Sigmoid colon (tissue), 7 donors: Measurements from ENCODE around the gene CXCR2. TPM values are rescaled to one million over a fixed set of nuclear protein-coding genes. Genes with fewer than 3 reads are reported as not detected.

Experiments used
- DNase-seq: peaks from one replicate; pipeline ENCODE4 v3.0.0-alpha.2; 2019
- H3K27ac ChIP-seq, 4 donors: fragments of 200-600 bp; sonication (generic); one replicate each; pipeline ENCODE4 v1.5.1; 2016 to 2019; ENCODE audit warnings: mild to moderate bottlenecking in 1 of 4
- H3K27me3 ChIP-seq, 3 donors: fragments of 200-600 bp; sonication (generic); one replicate each; pipeline ENCODE4 v1.5.1; 2019; ENCODE audit warnings: mild to moderate bottlenecking in 1 of 3
- H3K36me3 ChIP-seq, 4 donors: fragments of 200-600 bp; sonication (generic); one replicate each; pipeline ENCODE4 v1.5.1; 2016 to 2019
- H3K4me1 ChIP-seq, 4 donors: fragments of 200-600 bp; sonication (generic); one replicate each; pipeline ENCODE4 v1.5.1; 2017 to 2019
- H3K4me3 ChIP-seq, 4 donors: fragments of 200-600 bp; sonication (generic); one replicate each; pipeline ENCODE4 v1.5.1; 2017 to 2019; ENCODE audit warnings: mild to moderate bottlenecking in 2 of 4, moderate library complexity in 1 of 4
- H3K9me3 ChIP-seq, 4 donors: fragments of 200-600 bp in 3 of 4; sonication (generic) in 3 of 4; one replicate each; pipeline versions ENCODE4 v1.5.1 to v1.6.1; 2013 to 2019
- EP300 ChIP-seq, 4 donors: sonication (generic); formaldehyde crosslinking; IDR thresholded peaks; one replicate each; pipeline ENCODE4 v1.6.1; 2017; ENCODE audit warnings: antibody characterized with exemption in 4 of 4
- POLR2A ChIP-seq, 2 donors: fragments of 450-650 bp; IDR thresholded peaks; one replicate each; pipeline ENCODE4 v1.6.1; 2016; ENCODE audit warnings: antibody characterized with exemption in 2 of 2, mild to moderate bottlenecking in 2 of 2, moderate library complexity in 2 of 2
- POLR2AphosphoS5 ChIP-seq, 4 donors: sonication (generic); formaldehyde crosslinking; IDR thresholded peaks; one replicate each; pipeline ENCODE4 v1.6.1; 2017; ENCODE audit warnings: antibody characterized with exemption in 4 of 4
- WGBS, 2 donors: extraction: QIAGEN DNeasy Blood & Tissue Kit; methylation state at CpG; one replicate each; pipeline ENCODE4 v1.1.7; 2013; 5-methylcytosine and 5-hydroxymethylcytosine counted together
- intact Hi-C: fragments of 100-400 bp; cut with DNase I; formaldehyde crosslinking; loops from one replicate; pipeline ENCODE4 v1.15.1; 2023
- polyA plus RNA-seq, 3 donors: library from polyadenylated mRNA; stranded (reverse); fragments of 200-250 nt; gene quantifications; one replicate each; pipeline ENCODE4 v1.2.3, GENCODE V29; 2013
- total RNA-seq, 4 donors: library from RNA; depleted of rRNA; stranded (reverse); fragments of >200 nt; gene quantifications; one replicate each; pipeline ENCODE4 v1.1.0, GENCODE V29; 2016
- TF ChIP-seq, protein P1 (sequence below), 4 experiments: fragments of 450-650 bp in 3 of 4; fragments of 200-600 bp in 1 of 4; IDR thresholded peaks; one replicate each; pipeline ENCODE4 v1.5.1; 2016 to 2019; ENCODE audit warnings: antibody characterized with exemption in 4 of 4, mild to moderate bottlenecking in 3 of 4, moderate library complexity in 2 of 4
- donor health status: healthy with polysubstance abuse.
- donor health status: Bipolar disorder and iron deficiency.
- donor health status: healthy.

Gene CXCR2
- total and polyA plus RNA-seq, 7 donors: 0.12 to 0.60 (median 0.46) TPM; not detected in 4

DNA sequence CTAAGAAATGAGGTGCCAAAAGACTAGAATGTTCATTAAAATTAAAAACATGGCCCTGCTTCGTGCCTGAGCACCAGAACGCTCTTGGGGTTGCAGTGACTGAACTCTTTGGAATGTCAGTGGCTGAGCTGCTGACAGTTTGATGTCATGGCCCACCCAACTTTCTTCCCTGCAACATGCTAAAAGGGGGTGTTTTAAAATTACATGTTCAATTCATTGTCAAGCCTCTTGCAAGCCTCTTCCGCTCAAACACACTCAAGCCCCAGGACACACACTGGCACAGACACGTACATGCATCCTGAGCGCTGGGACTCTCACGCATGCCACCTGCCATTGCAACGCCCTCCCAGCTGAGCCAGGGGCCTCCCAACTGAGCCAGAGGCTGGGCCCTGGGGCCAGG is 44.1 kb upstream of the CXCR2 start:
- Histone ChIP-seq H3K9me3 (peaks cover 0 to 4% (median 3%) of the 10 kb centered on the region in 4 donors), H3K27me3 (no peaks in the 10 kb centered on the region), H3K27ac (no peak overlapping the region), H3K36me3 (no peaks in the 10 kb centered on the region), H3K4me3 (no peak overlapping the region), H3K4me1 (no peaks in the 10 kb centered on the region)
- intact Hi-C loops: no loop called here
- DNase-seq: no peak
- no peak for TF ChIP-seq POLR2A (IDR thresholded peaks at IDR 0.05)
- TF ChIP-seq, protein P1, sequence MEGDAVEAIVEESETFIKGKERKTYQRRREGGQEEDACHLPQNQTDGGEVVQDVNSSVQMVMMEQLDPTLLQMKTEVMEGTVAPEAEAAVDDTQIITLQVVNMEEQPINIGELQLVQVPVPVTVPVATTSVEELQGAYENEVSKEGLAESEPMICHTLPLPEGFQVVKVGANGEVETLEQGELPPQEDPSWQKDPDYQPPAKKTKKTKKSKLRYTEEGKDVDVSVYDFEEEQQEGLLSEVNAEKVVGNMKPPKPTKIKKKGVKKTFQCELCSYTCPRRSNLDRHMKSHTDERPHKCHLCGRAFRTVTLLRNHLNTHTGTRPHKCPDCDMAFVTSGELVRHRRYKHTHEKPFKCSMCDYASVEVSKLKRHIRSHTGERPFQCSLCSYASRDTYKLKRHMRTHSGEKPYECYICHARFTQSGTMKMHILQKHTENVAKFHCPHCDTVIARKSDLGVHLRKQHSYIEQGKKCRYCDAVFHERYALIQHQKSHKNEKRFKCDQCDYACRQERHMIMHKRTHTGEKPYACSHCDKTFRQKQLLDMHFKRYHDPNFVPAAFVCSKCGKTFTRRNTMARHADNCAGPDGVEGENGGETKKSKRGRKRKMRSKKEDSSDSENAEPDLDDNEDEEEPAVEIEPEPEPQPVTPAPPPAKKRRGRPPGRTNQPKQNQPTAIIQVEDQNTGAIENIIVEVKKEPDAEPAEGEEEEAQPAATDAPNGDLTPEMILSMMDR (IDR thresholded peaks at IDR 0.05): no peak
- no peak for TF ChIP-seq POLR2AphosphoS5 (IDR thresholded peaks at IDR 0.05)
- 82 to 83% methylated on average over 7 of the region's 7 CpGs for WGBS, 2 donors

DNA sequence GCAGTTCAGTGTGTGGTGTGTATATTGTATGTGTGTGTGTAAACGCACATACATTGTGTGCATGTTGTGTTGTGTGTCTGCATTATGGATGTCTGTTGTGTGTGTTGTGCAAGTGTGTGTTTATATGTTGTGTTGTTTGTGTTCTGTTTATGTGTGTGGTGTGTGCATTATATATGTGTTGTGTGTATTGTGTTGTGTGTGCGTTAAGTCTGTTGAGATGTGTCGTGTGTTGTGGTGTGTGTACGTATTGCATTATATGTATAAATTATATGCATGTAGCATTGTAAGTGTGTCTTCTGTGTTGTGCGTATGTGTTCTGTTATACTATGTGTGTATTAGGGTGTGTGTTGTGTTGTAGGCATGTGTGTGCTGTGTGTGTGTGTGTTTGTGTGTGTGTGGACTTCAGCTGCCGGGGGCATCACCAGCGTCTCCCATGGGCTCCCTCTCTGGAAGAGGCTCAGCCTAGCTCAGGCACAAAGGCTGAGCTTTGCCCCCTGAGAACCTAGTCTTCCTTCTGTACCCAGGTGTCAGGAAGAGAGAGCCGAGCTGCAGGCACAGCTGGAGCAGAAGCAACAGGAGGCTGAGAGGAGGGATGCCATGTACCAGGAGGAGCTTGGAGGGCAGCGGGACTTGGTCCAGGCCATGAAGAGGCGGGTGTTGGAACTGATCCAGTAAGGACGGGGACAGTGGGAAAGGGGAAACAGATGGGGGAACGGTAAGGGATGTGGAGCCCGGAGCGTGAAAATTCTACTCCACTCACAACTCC is 43.1 kb upstream of the CXCR2 start:
- TF ChIP-seq POLR2AphosphoS5 (IDR thresholded peaks at IDR 0.05) (no peak), POLR2A (IDR thresholded peaks at IDR 0.05) (no peak), EP300 (IDR thresholded peaks at IDR 0.05) (no peak)
- TF ChIP-seq, protein P1 (IDR thresholded peaks at IDR 0.05): no peak
- intact Hi-C loops: no loop called here
- WGBS, 2 donors: 70 to 75% methylated on average over 14 of the region's 14 CpGs
- Histone ChIP-seq H3K4me1 (no peaks in the 10 kb centered on the region), H3K4me3 (no peak overlapping the region), H3K9me3 (peaks cover 0 to 8% (median 3%) of the 10 kb centered on the region in 4 donors), H3K27ac (no peak overlapping the region), H3K36me3 (no peaks in the 10 kb centered on the region), H3K27me3 (no peaks in the 10 kb centered on the region)
- no peak for DNase-seq

DNA sequence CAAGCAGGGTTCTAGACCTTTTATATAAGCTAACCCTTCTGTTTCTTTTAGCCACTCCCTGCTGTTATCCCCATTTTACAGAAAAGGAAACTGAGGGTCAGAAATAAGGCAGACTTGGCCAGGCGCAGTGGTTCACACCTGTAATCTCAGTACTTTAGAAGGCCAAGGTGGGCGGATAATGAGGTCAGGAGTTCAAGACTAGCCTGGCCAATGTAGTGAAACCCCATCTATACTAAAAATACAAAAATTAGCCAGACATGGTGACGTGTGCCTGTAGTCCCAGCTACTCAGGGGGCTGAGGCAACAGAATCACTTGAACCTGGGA is 42.5 kb upstream of the CXCR2 start:
- Histone ChIP-seq H3K4me1 (no peaks in the 10 kb centered on the region), H3K9me3 (peaks cover 0 to 8% (median 3%) of the 10 kb centered on the region in 4 donors), H3K27me3 (no peaks in the 10 kb centered on the region), H3K4me3 (no peak overlapping the region), H3K36me3 (no peaks in the 10 kb centered on the region), H3K27ac (no peak overlapping the region)
- no peak for DNase-seq
- WGBS, 2 donors: 83 to 84% methylated on average over 3 of the region's 3 CpGs
- intact Hi-C loops: no loop called here
- TF ChIP-seq POLR2A (IDR thresholded peaks at IDR 0.05): no peak

DNA sequence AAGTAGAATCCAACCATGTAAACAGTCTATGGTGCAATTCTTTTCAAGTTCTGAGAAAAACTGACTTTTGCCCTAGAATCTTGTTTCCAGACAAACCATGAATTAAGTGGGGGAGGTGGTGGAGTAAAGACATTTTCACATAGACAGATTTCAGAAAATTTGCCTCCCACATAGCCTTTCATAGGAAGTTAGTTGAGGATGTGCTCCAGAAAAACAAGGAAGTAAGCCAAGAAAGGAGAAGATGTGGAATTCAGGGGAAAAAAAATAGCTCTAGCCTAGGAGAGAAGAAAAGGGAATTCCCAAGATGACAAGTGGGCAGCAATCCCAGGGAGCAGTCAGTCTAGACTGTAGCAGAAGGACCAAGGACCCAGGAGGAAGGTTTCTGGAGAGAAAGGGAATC is 39.4 kb upstream of the CXCR2 start:
- intact Hi-C loops: no loop called here
- no peaks in the 10 kb centered on the region for H3K4me1 ChIP-seq
- H3K36me3 ChIP-seq: no peaks in the 10 kb centered on the region
- TF ChIP-seq, protein P1 (IDR thresholded peaks at IDR 0.05): no peak
- no peak for TF ChIP-seq POLR2AphosphoS5 (IDR thresholded peaks at IDR 0.05)
- no peak overlapping the region for H3K27ac ChIP-seq
- H3K4me3 ChIP-seq: no peak overlapping the region
- H3K9me3 ChIP-seq: peaks cover 0 to 8% (median 3%) of the 10 kb centered on the region in 4 donors
- H3K27me3 ChIP-seq: no peaks in the 10 kb centered on the region
- DNase-seq: no peak

DNA sequence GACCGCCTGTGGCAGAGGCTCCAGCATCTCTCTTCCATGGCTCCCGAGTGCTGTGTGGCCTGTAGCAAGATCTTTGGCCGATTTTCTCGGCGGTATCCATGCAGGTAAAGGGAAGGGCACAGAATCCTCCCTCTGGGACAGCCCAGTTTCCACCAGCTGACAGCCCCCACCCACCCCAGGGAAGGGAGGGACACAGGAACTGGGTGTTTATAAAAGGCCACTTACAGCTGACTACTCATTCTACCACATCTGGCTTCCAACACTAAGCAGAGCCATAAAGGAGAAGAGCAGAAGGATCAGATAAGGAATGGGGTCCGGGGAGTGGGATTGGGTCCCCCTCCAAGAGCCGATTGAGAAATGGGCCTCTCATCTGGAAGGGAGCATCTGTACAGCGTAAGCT is 36.6 kb upstream of the CXCR2 start:
- no peak for DNase-seq
- H3K36me3 ChIP-seq: no peaks in the 10 kb centered on the region
- no peaks in the 10 kb centered on the region for H3K4me1 ChIP-seq
- H3K9me3 ChIP-seq: peaks cover 0 to 8% (median 3%) of the 10 kb centered on the region in 4 donors
- TF ChIP-seq POLR2A (IDR thresholded peaks at IDR 0.05): no peak
- TF ChIP-seq, protein P1 (IDR thresholded peaks at IDR 0.05): no peak
- no peak for TF ChIP-seq POLR2AphosphoS5 (IDR thresholded peaks at IDR 0.05)
- TF ChIP-seq EP300 (IDR thresholded peaks at IDR 0.05): no peak
- intact Hi-C loops: no loop called here
- no peak overlapping the region for H3K4me3 ChIP-seq
- H3K27me3 ChIP-seq: no peaks in the 10 kb centered on the region
- no peak overlapping the region for H3K27ac ChIP-seq
- 78 to 80% methylated on average over 8 of the region's 8 CpGs for WGBS, 2 donors
